Sigmoid colon (tissue), 7 donors: Measurements from ENCODE around the gene RPL36A. TPM values are rescaled to one million over a fixed set of nuclear protein-coding genes. Genes with fewer than 3 reads are reported as not detected.

Experiments used
- DNase-seq: peaks from one replicate; pipeline ENCODE4 v3.0.0-alpha.2; 2019
- H3K27ac ChIP-seq, 4 donors: fragments of 200-600 bp; sonication (generic); one replicate each; pipeline ENCODE4 v1.5.1; 2016 to 2019; ENCODE audit warnings: mild to moderate bottlenecking in 1 of 4
- H3K27me3 ChIP-seq, 3 donors: fragments of 200-600 bp; sonication (generic); one replicate each; pipeline ENCODE4 v1.5.1; 2019; ENCODE audit warnings: mild to moderate bottlenecking in 1 of 3
- H3K36me3 ChIP-seq, 4 donors: fragments of 200-600 bp; sonication (generic); one replicate each; pipeline ENCODE4 v1.5.1; 2016 to 2019
- H3K4me1 ChIP-seq, 4 donors: fragments of 200-600 bp; sonication (generic); one replicate each; pipeline ENCODE4 v1.5.1; 2017 to 2019
- H3K4me3 ChIP-seq, 4 donors: fragments of 200-600 bp; sonication (generic); one replicate each; pipeline ENCODE4 v1.5.1; 2017 to 2019; ENCODE audit warnings: mild to moderate bottlenecking in 2 of 4, moderate library complexity in 1 of 4
- H3K9me3 ChIP-seq, 4 donors: fragments of 200-600 bp in 3 of 4; sonication (generic) in 3 of 4; one replicate each; pipeline versions ENCODE4 v1.5.1 to v1.6.1; 2013 to 2019
- EP300 ChIP-seq, 4 donors: sonication (generic); formaldehyde crosslinking; IDR thresholded peaks; one replicate each; pipeline ENCODE4 v1.6.1; 2017; ENCODE audit warnings: antibody characterized with exemption in 4 of 4
- POLR2A ChIP-seq, 2 donors: fragments of 450-650 bp; IDR thresholded peaks; one replicate each; pipeline ENCODE4 v1.6.1; 2016; ENCODE audit warnings: antibody characterized with exemption in 2 of 2, mild to moderate bottlenecking in 2 of 2, moderate library complexity in 2 of 2
- POLR2AphosphoS5 ChIP-seq, 4 donors: sonication (generic); formaldehyde crosslinking; IDR thresholded peaks; one replicate each; pipeline ENCODE4 v1.6.1; 2017; ENCODE audit warnings: antibody characterized with exemption in 4 of 4
- WGBS, 2 donors: extraction: QIAGEN DNeasy Blood & Tissue Kit; methylation state at CpG; one replicate each; pipeline ENCODE4 v1.1.7; 2013; 5-methylcytosine and 5-hydroxymethylcytosine counted together
- intact Hi-C: fragments of 100-400 bp; cut with DNase I; formaldehyde crosslinking; loops from one replicate; pipeline ENCODE4 v1.15.1; 2023
- polyA plus RNA-seq, 3 donors: library from polyadenylated mRNA; stranded (reverse); fragments of 200-250 nt; gene quantifications; one replicate each; pipeline ENCODE4 v1.2.3, GENCODE V29; 2013
- total RNA-seq, 4 donors: library from RNA; depleted of rRNA; stranded (reverse); fragments of >200 nt; gene quantifications; one replicate each; pipeline ENCODE4 v1.1.0, GENCODE V29; 2016
- TF ChIP-seq, protein P1 (sequence below), 4 experiments: fragments of 450-650 bp in 3 of 4; fragments of 200-600 bp in 1 of 4; IDR thresholded peaks; one replicate each; pipeline ENCODE4 v1.5.1; 2016 to 2019; ENCODE audit warnings: antibody characterized with exemption in 4 of 4, mild to moderate bottlenecking in 3 of 4, moderate library complexity in 2 of 4
- donor health status: healthy with polysubstance abuse.
- donor health status: Bipolar disorder and iron deficiency.
- donor health status: healthy.

RPL36A gene
- total and polyA plus RNA-seq, 7 donors, result 753 to 3,258 (median 1,854) TPM

DNA sequence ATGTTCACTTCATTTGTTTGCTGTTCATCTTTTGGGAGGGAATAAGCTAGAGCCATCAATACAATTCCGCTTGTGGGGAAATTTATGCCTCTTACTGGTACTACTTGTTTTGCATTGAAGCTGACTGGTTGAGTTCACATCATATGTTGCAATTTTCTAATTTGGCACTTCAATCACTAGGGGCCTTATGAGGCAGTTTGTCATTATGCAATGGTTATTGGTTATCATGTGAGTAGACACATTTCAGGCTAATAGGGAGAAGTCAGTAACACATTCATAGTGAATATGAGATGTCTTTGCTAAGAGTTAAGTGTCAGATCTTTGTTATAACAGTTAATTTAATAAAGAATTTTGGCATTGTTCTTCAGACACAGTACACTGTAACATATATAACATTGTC lies 5.0 kb downstream of the RPL36A start:
- DNase-seq, result no peak
- H3K9me3 ChIP-seq, result no peaks in the 10 kb centered on the region
- peaks cover 0 to 13% (median 2%) of the 10 kb centered on the region in 4 donors for H3K36me3 ChIP-seq
- no peak overlapping the region for H3K27ac ChIP-seq
- no peak overlapping the region for H3K4me3 ChIP-seq
- H3K27me3 ChIP-seq, result no peaks in the 10 kb centered on the region
- intact Hi-C loops, result no loop called here
- TF ChIP-seq POLR2A (IDR thresholded peaks at IDR 0.05) (no peak), POLR2AphosphoS5 (IDR thresholded peaks at IDR 0.05) (no peak), EP300 (IDR thresholded peaks at IDR 0.05) (no peak)
- TF ChIP-seq, protein P1, sequence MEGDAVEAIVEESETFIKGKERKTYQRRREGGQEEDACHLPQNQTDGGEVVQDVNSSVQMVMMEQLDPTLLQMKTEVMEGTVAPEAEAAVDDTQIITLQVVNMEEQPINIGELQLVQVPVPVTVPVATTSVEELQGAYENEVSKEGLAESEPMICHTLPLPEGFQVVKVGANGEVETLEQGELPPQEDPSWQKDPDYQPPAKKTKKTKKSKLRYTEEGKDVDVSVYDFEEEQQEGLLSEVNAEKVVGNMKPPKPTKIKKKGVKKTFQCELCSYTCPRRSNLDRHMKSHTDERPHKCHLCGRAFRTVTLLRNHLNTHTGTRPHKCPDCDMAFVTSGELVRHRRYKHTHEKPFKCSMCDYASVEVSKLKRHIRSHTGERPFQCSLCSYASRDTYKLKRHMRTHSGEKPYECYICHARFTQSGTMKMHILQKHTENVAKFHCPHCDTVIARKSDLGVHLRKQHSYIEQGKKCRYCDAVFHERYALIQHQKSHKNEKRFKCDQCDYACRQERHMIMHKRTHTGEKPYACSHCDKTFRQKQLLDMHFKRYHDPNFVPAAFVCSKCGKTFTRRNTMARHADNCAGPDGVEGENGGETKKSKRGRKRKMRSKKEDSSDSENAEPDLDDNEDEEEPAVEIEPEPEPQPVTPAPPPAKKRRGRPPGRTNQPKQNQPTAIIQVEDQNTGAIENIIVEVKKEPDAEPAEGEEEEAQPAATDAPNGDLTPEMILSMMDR (IDR thresholded peaks at IDR 0.05), result no peak
- 73 to 93% methylated on average over 1 of the region's 1 CpG for WGBS, 2 donors
- peaks cover 0 to 8% (median 0%) of the 10 kb centered on the region in 4 donors for H3K4me1 ChIP-seq

DNA sequence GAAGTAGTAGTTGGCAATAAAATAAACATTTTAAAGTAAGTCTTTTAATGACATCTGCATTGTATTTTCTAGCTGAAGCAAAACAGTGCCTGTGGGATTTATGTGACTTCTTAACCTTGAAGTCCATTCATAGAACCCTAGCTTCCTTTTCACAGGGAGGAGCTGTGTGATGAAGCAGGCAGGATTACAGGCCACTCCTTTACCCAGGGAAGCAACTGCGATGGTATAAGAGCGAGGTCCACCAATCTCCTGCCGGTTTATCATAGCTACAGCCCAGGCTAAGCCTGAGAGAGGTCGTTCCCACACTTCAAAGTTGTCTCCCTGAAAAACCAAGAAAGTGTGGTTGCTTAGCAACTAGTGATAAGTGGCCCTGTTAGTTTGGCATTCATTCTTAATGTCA lies 7.0 kb downstream of the RPL36A start:
- WGBS, 2 donors, result 26 to 58% methylated on average over 4 of the region's 4 CpGs
- no peaks in the 10 kb centered on the region for H3K4me1 ChIP-seq
- TF ChIP-seq POLR2AphosphoS5 (IDR thresholded peaks at IDR 0.05), result no peak
- no peaks in the 10 kb centered on the region for H3K27me3 ChIP-seq
- no peak for DNase-seq
- H3K27ac ChIP-seq, result no peak overlapping the region
- H3K4me3 ChIP-seq, result no peak overlapping the region
- H3K36me3 ChIP-seq, result peaks cover 0 to 20% (median 0%) of the 10 kb centered on the region in 4 donors
- H3K9me3 ChIP-seq, result no peaks in the 10 kb centered on the region
- intact Hi-C loops, result no loop called here

DNA sequence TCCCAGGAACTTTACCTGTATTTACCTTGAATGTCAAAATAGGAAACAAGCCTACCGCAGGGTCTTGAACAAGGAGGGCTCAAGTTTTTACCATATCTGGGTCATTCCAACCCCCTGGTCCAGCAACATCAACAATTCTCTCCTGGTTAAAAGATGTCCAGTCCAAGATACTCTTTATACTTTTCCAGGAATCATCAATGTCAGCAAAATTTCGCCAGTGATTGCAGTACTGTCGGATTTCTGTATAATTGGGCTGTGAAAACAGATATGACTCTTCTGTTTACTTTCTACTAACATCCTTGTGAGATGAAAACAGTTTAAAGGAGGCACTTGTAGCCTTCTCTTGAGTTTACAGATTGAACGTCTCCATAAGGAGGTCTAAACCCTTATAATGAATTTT lies 7.9 kb downstream of the RPL36A start:
- Histone ChIP-seq H3K27ac (no peak overlapping the region), H3K27me3 (no peaks in the 10 kb centered on the region), H3K9me3 (no peaks in the 10 kb centered on the region), H3K4me3 (no peak overlapping the region), H3K4me1 (no peaks in the 10 kb centered on the region), H3K36me3 (peaks cover 0 to 20% (median 0%) of the 10 kb centered on the region in 4 donors)
- TF ChIP-seq, protein P1 (IDR thresholded peaks at IDR 0.05), result no peak
- TF ChIP-seq POLR2A (IDR thresholded peaks at IDR 0.05), result no peak
- no peak for TF ChIP-seq EP300 (IDR thresholded peaks at IDR 0.05)
- no peak for TF ChIP-seq POLR2AphosphoS5 (IDR thresholded peaks at IDR 0.05)
- WGBS, 2 donors, result 88 to 90% methylated on average over 4 of the region's 4 CpGs
- no peak for DNase-seq
- intact Hi-C loops, result no loop called here

DNA sequence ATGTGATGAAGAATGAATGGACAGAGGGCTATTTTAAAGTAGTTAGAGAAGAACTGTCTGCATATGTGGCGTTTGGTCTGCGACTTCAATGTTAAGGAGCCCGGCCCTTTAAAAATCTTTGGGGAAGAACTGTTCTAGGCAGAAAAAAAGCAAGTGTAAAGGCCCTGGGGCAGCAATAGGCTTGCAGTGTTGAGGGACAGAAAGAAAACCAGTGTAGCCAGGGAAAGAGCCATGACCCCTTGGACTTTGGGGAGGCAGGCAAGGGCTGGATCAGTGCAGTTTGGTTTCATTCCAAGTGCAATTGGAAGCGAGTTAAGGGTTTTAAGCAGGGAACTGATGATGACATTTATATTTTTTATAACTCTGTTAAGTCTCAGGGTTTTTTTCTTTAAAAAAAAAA lies 9.0 kb downstream of the RPL36A start:
- Histone ChIP-seq H3K9me3 (no peaks in the 10 kb centered on the region), H3K27ac (no peak overlapping the region), H3K36me3 (peaks cover 0 to 20% (median 0%) of the 10 kb centered on the region in 4 donors), H3K27me3 (no peaks in the 10 kb centered on the region), H3K4me3 (no peak overlapping the region), H3K4me1 (no peaks in the 10 kb centered on the region)
- intact Hi-C loops, result no loop called here
- TF ChIP-seq EP300 (IDR thresholded peaks at IDR 0.05), result no peak
- DNase-seq, result no peak
- 86 to 96% methylated on average over 4 of the region's 4 CpGs for WGBS, 2 donors

DNA sequence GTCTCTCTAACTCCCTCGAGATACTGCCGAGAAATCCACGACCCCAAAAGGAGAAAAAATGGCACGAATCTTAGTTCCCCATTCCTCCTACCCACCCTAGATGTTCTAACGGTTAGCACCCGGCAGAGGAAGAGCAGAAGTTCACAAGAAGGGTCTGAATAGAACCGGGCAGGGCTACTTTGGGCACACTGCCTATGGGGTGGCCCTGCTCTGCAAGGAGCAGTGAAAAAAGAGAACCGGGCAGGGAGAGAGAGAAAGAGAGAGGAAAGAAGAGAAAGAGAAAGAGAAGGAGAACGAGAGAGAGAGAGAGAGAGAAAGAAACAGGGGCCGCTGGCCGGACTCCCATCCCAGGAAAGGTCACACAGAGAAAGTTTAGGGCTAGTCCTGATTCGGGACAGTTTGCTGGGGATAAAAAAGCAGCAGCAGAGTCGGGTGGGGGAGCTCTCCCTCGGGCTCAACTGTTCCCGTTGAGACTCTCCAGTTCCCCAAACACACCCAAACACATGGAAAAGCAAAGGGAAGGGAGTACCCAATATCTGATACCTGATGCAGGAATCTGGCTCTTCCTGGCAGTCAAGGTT lies 16.4 kb downstream of the RPL36A start:
- peak overlapping the region; percentile 43 to 64 (median 61) for H3K4me3 ChIP-seq
- TF ChIP-seq, protein P1 (IDR thresholded peaks at IDR 0.05), result no peak
- TF ChIP-seq POLR2AphosphoS5 (IDR thresholded peaks at IDR 0.05), result no peak
- no peak for TF ChIP-seq EP300 (IDR thresholded peaks at IDR 0.05)
- no peak for TF ChIP-seq POLR2A (IDR thresholded peaks at IDR 0.05)
- peaks cover 0 to 37% (median 12%) of the 10 kb centered on the region in 4 donors for H3K4me1 ChIP-seq
- DNase-seq, result no peak
- H3K9me3 ChIP-seq, result no peaks in the 10 kb centered on the region
- intact Hi-C loops, result loop anchor here (2.0 kb wide), 1 partner anchor 16 kb away; the partner anchor contains the start of gene RPL36A
- 0 to 1% methylated on average over 15 of the region's 15 CpGs for WGBS, 2 donors
- H3K27ac ChIP-seq, result peak overlapping the region; percentile 88 to 91 (median 90)
- no peaks in the 10 kb centered on the region for H3K27me3 ChIP-seq
- peaks cover 0 to 4% (median 0%) of the 10 kb centered on the region in 4 donors for H3K36me3 ChIP-seq
